Hematopoietic multipotent progenitor cell treated with erythropoietin and hydrocortisone succinate and interleukin-3 and kit ligand, for 4 days (in vitro differentiated cells): Measurements from ENCODE around the gene MTCH1.

ENCODE experiments used
- DNase-seq: peaks from one replicate; pipeline ENCODE4 v3.0.0-alpha.2; 2015

The MTCH1 gene

GRCh38 chr6:36920546-36920945, 65.5 kb downstream of the MTCH1 start:
- DNase-seq: no peak

GRCh38 chr6:36920049-36920448, 65.9 kb downstream of the MTCH1 start:
- no peak for DNase-seq
